PC-3 (cell line): ENCODE data around the gene FAM25G.

Experiments used
- EZH2 ChIP-seq: fragments of 300-600 bp; sonication (generic); IDR thresholded peaks from one replicate; pipeline ENCODE4 v1.6.1; 2017; ENCODE audit warnings: antibody characterized with exemption, mild to moderate bottlenecking, low read length; ENCODE audit not compliant: unreplicated experiment
- EZH2phosphoT487 ChIP-seq: fragments of 300-600 bp; sonication (generic); IDR thresholded peaks from 2 replicates; pipeline ENCODE4 v1.6.1; 2018; ENCODE audit warnings: mild to moderate bottlenecking, antibody characterized with exemption, low read length, borderline replicate concordance
- TF ChIP-seq, protein P1 (sequence below): fragments of 300-600 bp; sonication (generic); conservative IDR thresholded peaks from 2 replicates; pipeline ENCODE4 v1.5.1; 2017; ENCODE audit warnings: antibody characterized with exemption, low read depth, mild to moderate bottlenecking, low read length

DNA sequence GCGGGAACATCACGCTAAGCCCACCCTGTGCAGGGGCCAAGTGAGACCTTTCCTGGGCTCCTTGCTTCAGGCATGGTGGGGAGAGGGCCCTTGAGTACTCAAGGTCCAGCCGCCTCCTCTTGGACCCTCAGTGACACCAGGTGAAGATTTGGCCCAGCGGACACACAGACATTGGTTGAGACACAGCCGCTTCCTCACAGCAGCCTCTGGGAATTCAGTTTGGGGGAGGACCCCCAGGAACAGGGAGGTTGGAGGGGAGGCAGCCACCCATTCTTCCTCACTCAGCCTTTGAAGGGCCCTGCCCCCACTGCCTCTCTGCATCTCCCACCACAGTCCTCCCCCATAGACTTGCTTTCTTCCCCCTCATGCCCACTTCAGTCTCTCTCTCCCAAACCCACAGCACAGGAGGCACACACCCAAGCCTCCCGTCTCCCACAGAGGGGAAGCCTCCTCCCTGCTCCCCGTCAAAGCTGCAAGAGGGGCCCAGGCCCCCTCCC is 39.5 kb downstream of the FAM25G start:
- TF ChIP-seq EZH2 (no peak), EZH2phosphoT487 (no peak)
- TF ChIP-seq, protein P1, sequence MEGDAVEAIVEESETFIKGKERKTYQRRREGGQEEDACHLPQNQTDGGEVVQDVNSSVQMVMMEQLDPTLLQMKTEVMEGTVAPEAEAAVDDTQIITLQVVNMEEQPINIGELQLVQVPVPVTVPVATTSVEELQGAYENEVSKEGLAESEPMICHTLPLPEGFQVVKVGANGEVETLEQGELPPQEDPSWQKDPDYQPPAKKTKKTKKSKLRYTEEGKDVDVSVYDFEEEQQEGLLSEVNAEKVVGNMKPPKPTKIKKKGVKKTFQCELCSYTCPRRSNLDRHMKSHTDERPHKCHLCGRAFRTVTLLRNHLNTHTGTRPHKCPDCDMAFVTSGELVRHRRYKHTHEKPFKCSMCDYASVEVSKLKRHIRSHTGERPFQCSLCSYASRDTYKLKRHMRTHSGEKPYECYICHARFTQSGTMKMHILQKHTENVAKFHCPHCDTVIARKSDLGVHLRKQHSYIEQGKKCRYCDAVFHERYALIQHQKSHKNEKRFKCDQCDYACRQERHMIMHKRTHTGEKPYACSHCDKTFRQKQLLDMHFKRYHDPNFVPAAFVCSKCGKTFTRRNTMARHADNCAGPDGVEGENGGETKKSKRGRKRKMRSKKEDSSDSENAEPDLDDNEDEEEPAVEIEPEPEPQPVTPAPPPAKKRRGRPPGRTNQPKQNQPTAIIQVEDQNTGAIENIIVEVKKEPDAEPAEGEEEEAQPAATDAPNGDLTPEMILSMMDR: no peak
